HG03108 (cell line): ENCODE data around the gene IL1F10.

Experiments
- ATAC-seq: cut with Tn5 transposase; IDR thresholded peaks from one replicate; pipeline ENCODE4 v1.9.1; 2021; ENCODE audit warnings: moderate library complexity; ENCODE audit not compliant: unreplicated experiment

IL1F10 gene

GRCh38 chr2:113058998-113059960 is 8.5 kb upstream of the IL1F10 start, which contains the start of gene IL36RN:
IL36RN (plus strand) TSS chr2:113059198; CDS start chr2:113059439, 241 bp downstream.
- ATAC-seq: no peak

GRCh38 chr2:113060396-113060795 is 7.4 kb upstream of the IL1F10 start:
- no peak for ATAC-seq

GRCh38 chr2:113060796-113061195 is 7.0 kb upstream of the IL1F10 start:
- ATAC-seq: no peak

GRCh38 chr2:113061241-113061640 is 6.5 kb upstream of the IL1F10 start:
- ATAC-seq: no peak

GRCh38 chr2:113061896-113062770 is 5.6 kb upstream of the IL1F10 start:
- no peak for ATAC-seq

GRCh38 chr2:113064281-113064680 is 3.5 kb upstream of the IL1F10 start:
- ATAC-seq: no peak

- no peak for ATAC-seq
Measured at GRCh38 chr2:113064898-113065297, 2.9 kb upstream of the IL1F10 start.

GRCh38 chr2:113068249-113068648 is 479 bp downstream of the IL1F10 start:
- ATAC-seq: no peak

GRCh38 chr2:113068706-113069485 is 1.1 kb downstream of the IL1F10 start:
- ATAC-seq: no peak

- no peak for ATAC-seq
Measured at GRCh38 chr2:113069676-113070605, 2.2 kb downstream of the IL1F10 start.

GRCh38 chr2:113070606-113070975 is 2.8 kb downstream of the IL1F10 start:
- ATAC-seq: no peak

- no peak for ATAC-seq
Measured at GRCh38 chr2:113072584-113072983, 4.8 kb downstream of the IL1F10 start.

GRCh38 chr2:113073325-113073834 is 5.6 kb downstream of the IL1F10 start:
- ATAC-seq: no peak

GRCh38 chr2:113075030-113075429 is 7.3 kb downstream of the IL1F10 start:
- no peak for ATAC-seq

GRCh38 chr2:113075600-113075999 is 7.8 kb downstream of the IL1F10 start:
- no peak for ATAC-seq

- ATAC-seq: no peak
Measured at GRCh38 chr2:113076954-113077669, 9.3 kb downstream of the IL1F10 start.

- no peak for ATAC-seq
Measured at GRCh38 chr2:113077921-113078320, 10.2 kb downstream of the IL1F10 start.

- no peak for ATAC-seq
Measured at GRCh38 chr2:113078350-113078839, 10.6 kb downstream of the IL1F10 start.

- ATAC-seq: no peak
Measured at GRCh38 chr2:113079131-113079530, 11.4 kb downstream of the IL1F10 start.
